CD4-positive, alpha-beta T cell (primary cell): ENCODE results near the gene PRDM16. TPM values are rescaled to one million over a fixed set of nuclear protein-coding genes. Genes with fewer than 3 reads are reported as not detected.

Experiments
- ATAC-seq: fragments of 200-7000 bp; cut with Tn5 transposase; one replicate; pipeline ENCODE4 v1.10.0; 2022; ENCODE audit warnings: mild to moderate bottlenecking; ENCODE audit not compliant: poor library complexity
- CTCF ChIA-PET: fragments of 350-600 bp; sonication (Branson Sonifier 250); formaldehyde crosslinking; loops from one replicate; lab custom pipeline; 2021; ENCODE audit warnings: antibody characterized with exemption, inconsistent platforms; lab: Charles Lee
- POLR2A ChIA-PET: fragments of 350-600 bp; sonication (Branson Sonifier 250); formaldehyde crosslinking; loops from one replicate; lab custom pipeline; 2021; ENCODE audit warnings: antibody characterized with exemption, inconsistent platforms; lab: Charles Lee
- DNase-seq, 14 experiments: peaks; one replicate each; pipeline ENCODE4 v3.0.0-alpha.2; 2013 to 2020; ENCODE audit warnings: mixed read lengths in 2 of 14
- H3K27ac ChIP-seq, 2 donors: one replicate each; pipeline versions ENCODE4 v1.5.1 to v1.7.0; 2013; ENCODE audit warnings: low read length in 2 of 2, low read depth in 1 of 2, mild to moderate bottlenecking in 1 of 2
- H3K27me3 ChIP-seq, 2 experiments: 1 replicate in 1 of 2; 2 replicates in 1 of 2; pipeline versions ENCODE4 v1.6.1 to v1.7.0; 2013; ENCODE audit warnings: low read length in 2 of 2, control low read depth in 1 of 2, mild to moderate bottlenecking in 1 of 2, moderate library complexity in 1 of 2; ENCODE audit not compliant: insufficient read depth in 2 of 2, control insufficient read depth in 1 of 2
- H3K36me3 ChIP-seq: one replicate; pipeline ENCODE4 v1.6.1; 2013; ENCODE audit warnings: low read length, control low read depth; ENCODE audit not compliant: insufficient read depth
- H3K4me1 ChIP-seq: one replicate; pipeline ENCODE4 v1.6.1; 2013; ENCODE audit warnings: low read length, control low read depth; ENCODE audit not compliant: insufficient read depth
- H3K4me3 ChIP-seq: one replicate; pipeline ENCODE4 v1.5.1; 2013; ENCODE audit warnings: mild to moderate bottlenecking, low read length, moderate library complexity
- H3K9me3 ChIP-seq, 2 experiments: 1 replicate in 1 of 2; 2 replicates in 1 of 2; pipeline versions ENCODE4 v1.6.1 to v1.7.0; 2013; ENCODE audit warnings: low read length in 2 of 2, mild to moderate bottlenecking in 2 of 2, control low read depth in 1 of 2, moderate library complexity in 1 of 2; ENCODE audit not compliant: control insufficient read depth in 1 of 2, insufficient read depth in 1 of 2
- H3K27ac Mint-ChIP-seq: one replicate; pipeline ENCODE4 v1.8.0; 2020; ENCODE audit warnings: mixed read lengths
- H3K27me3 Mint-ChIP-seq: one replicate; pipeline ENCODE4 v1.8.0; 2021; ENCODE audit warnings: mixed read lengths
- H3K36me3 Mint-ChIP-seq: one replicate; pipeline ENCODE4 v1.8.0; 2021; ENCODE audit warnings: low read depth, mixed read lengths
- H3K4me1 Mint-ChIP-seq: one replicate; pipeline ENCODE4 v1.8.0; 2021; ENCODE audit warnings: low read depth, mixed read lengths
- H3K4me3 Mint-ChIP-seq: one replicate; pipeline ENCODE4 v1.8.0; 2020; ENCODE audit warnings: mild to moderate bottlenecking, mixed read lengths
- H3K9me3 Mint-ChIP-seq: one replicate; pipeline ENCODE4 v1.8.0; 2020; ENCODE audit warnings: mixed read lengths
- CTCF ChIP-seq: fragments of 200-600 bp; IDR thresholded peaks from one replicate; pipeline ENCODE4 v1.8.0; 2022; ENCODE audit warnings: antibody characterized with exemption, mild to moderate bottlenecking
- intact Hi-C, 2 experiments: fragments of 100-400 bp; cut with DNase I in 1 of 2; cut with micrococcal nuclease in 1 of 2; formaldehyde crosslinking; loops; one replicate each; pipeline versions ENCODE4 v1.15.1 to v1.9.0; 2023 to 2025; cut with DNase I, micrococcal nuclease
- total RNA-seq, 174 experiments: library from RNA in 2 of 174; stranded (reverse) in 2 of 174; gene quantifications; one replicate each; pipeline ENCODE4 v1.2.3 and lab custom pipeline; 2021 to 2026

PRDM16 gene
- total RNA-seq, 2 experiments from 2014 or later = not detected

GRCh38 chr1:3114131-3114744 is 45.2 kb downstream of the PRDM16 start:
- ChIA-PET POLR2A (no interaction called here), CTCF (no interaction called here)
- no peaks in the 10 kb centered on the region for H3K36me3 Mint-ChIP-seq
- DNase-seq = no peak
- no peaks in the 10 kb centered on the region for H3K9me3 Mint-ChIP-seq
- no peak overlapping the region for H3K27ac Mint-ChIP-seq
- H3K27me3 Mint-ChIP-seq = no peaks in the 10 kb centered on the region
- ATAC-seq = no peak
- Histone ChIP-seq H3K36me3 (no peaks in the 10 kb centered on the region), H3K4me1 (no peaks in the 10 kb centered on the region), H3K27me3 (no peaks in the 10 kb centered on the region), H3K9me3 (peaks cover 0 to 34% of the 10 kb centered on the region in 2 experiments), H3K4me3 (no peak overlapping the region), H3K27ac (no peak overlapping the region)
- H3K4me3 Mint-ChIP-seq = no peak overlapping the region
- intact Hi-C loops = no loop called here
- TF ChIP-seq CTCF = no peak
- H3K4me1 Mint-ChIP-seq = no peaks in the 10 kb centered on the region

- Mint-ChIP-seq H3K4me1 (no peaks in the 10 kb centered on the region), H3K27ac (no peak overlapping the region), H3K9me3 (no peaks in the 10 kb centered on the region), H3K36me3 (no peaks in the 10 kb centered on the region), H3K4me3 (no peak overlapping the region), H3K27me3 (no peaks in the 10 kb centered on the region)
- no peaks in the 10 kb centered on the region for H3K27me3 ChIP-seq
- CTCF ChIA-PET = no interaction called here
- no peak overlapping the region for H3K4me3 ChIP-seq
- no peaks in the 10 kb centered on the region for H3K4me1 ChIP-seq
- H3K36me3 ChIP-seq = no peaks in the 10 kb centered on the region
- no peak for ATAC-seq
- intact Hi-C loops = no loop called here
- DNase-seq = no peak
- H3K9me3 ChIP-seq = peaks cover 0 to 34% of the 10 kb centered on the region in 2 experiments
- TF ChIP-seq CTCF = no peak
- H3K27ac ChIP-seq = no peak overlapping the region
- POLR2A ChIA-PET = no interaction called here
Observed at GRCh38 chr1:3114846-3115245, 45.8 kb downstream of the PRDM16 start.

- Histone ChIP-seq H3K27me3 (no peaks in the 10 kb centered on the region), H3K4me3 (no peak overlapping the region), H3K4me1 (no peaks in the 10 kb centered on the region), H3K27ac (no peak overlapping the region), H3K36me3 (no peaks in the 10 kb centered on the region), H3K9me3 (peaks cover 0 to 34% of the 10 kb centered on the region in 2 experiments)
- H3K4me1 Mint-ChIP-seq = no peaks in the 10 kb centered on the region
- no peak for TF ChIP-seq CTCF
- ATAC-seq (no peak), DNase-seq (no peak)
- no peak overlapping the region for H3K27ac Mint-ChIP-seq
- intact Hi-C loops = no loop called here
- no peaks in the 10 kb centered on the region for H3K27me3 Mint-ChIP-seq
- no peaks in the 10 kb centered on the region for H3K36me3 Mint-ChIP-seq
- ChIA-PET CTCF (no interaction called here), POLR2A (no interaction called here)
- H3K9me3 Mint-ChIP-seq = no peaks in the 10 kb centered on the region
- no peak overlapping the region for H3K4me3 Mint-ChIP-seq
Observed at GRCh38 chr1:3115275-3116149, 46.5 kb downstream of the PRDM16 start.
